GM06990 (cell line): ENCODE results near the gene ZNF804A.

ENCODE experiments used
- DNase-seq: peaks from one replicate; pipeline ENCODE4 v3.0.0-alpha.2; 2011; ENCODE audit not compliant: insufficient read length; ENCODE audit errors: extremely low read depth
- H3K27me3 ChIP-seq: replicated peaks from 2 replicates; pipeline ENCODE4 v1.6.0; 2011; ENCODE audit warnings: low read length; ENCODE audit not compliant: control insufficient read depth, insufficient read depth
- H3K36me3 ChIP-seq: 2 replicates; pipeline ENCODE4 v1.5.1; 2011; ENCODE audit warnings: low read length; ENCODE audit not compliant: control insufficient read depth, insufficient read depth
- H3K4me3 ChIP-seq: replicated peaks from 2 replicates; pipeline ENCODE4 v1.5.1; 2011; ENCODE audit warnings: low read depth, mild to moderate bottlenecking, control low read depth, low read length
- TF ChIP-seq, protein P1 (sequence below): IDR thresholded peaks from 2 replicates; pipeline ENCODE4 v1.5.1; 2011; ENCODE audit warnings: low read length, control low read depth, mild to moderate bottlenecking, inconsistent platforms; ENCODE audit not compliant: insufficient read depth, poor library complexity, severe bottlenecking

ZNF804A gene

DNA sequence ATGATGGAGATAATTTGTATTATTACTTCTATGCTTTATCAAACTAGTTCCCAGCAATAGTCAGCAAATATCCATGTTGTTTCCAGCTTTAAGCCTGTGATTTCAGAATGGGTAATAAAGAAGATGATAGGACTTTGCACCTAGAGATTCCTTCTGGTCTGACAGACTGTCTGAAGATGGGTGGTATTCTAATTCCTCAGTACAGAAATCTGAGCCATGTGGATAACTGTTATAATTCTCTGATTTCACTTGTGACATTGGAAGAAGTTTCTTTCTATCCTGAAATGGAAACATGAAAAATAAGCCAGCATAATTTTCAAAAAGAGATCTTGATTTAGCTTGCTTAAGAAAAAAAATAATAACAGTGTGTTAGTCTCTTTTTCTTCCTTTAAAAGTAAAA is 130.1 kb downstream of the ZNF804A start:
- H3K4me3 ChIP-seq, result no peak overlapping the region
- no peaks in the 10 kb centered on the region for H3K27me3 ChIP-seq
- H3K36me3 ChIP-seq, result no peaks in the 10 kb centered on the region
- DNase-seq, result no peak
- TF ChIP-seq, protein P1, sequence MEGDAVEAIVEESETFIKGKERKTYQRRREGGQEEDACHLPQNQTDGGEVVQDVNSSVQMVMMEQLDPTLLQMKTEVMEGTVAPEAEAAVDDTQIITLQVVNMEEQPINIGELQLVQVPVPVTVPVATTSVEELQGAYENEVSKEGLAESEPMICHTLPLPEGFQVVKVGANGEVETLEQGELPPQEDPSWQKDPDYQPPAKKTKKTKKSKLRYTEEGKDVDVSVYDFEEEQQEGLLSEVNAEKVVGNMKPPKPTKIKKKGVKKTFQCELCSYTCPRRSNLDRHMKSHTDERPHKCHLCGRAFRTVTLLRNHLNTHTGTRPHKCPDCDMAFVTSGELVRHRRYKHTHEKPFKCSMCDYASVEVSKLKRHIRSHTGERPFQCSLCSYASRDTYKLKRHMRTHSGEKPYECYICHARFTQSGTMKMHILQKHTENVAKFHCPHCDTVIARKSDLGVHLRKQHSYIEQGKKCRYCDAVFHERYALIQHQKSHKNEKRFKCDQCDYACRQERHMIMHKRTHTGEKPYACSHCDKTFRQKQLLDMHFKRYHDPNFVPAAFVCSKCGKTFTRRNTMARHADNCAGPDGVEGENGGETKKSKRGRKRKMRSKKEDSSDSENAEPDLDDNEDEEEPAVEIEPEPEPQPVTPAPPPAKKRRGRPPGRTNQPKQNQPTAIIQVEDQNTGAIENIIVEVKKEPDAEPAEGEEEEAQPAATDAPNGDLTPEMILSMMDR, result no peak

- Histone ChIP-seq H3K27me3 (no peaks in the 10 kb centered on the region), H3K36me3 (no peaks in the 10 kb centered on the region), H3K4me3 (no peak overlapping the region)
- no peak for DNase-seq
- TF ChIP-seq, protein P1, result no peak
Observed at GRCh38 chr2:184729581-184729980, 131.3 kb downstream of the ZNF804A start.

DNA sequence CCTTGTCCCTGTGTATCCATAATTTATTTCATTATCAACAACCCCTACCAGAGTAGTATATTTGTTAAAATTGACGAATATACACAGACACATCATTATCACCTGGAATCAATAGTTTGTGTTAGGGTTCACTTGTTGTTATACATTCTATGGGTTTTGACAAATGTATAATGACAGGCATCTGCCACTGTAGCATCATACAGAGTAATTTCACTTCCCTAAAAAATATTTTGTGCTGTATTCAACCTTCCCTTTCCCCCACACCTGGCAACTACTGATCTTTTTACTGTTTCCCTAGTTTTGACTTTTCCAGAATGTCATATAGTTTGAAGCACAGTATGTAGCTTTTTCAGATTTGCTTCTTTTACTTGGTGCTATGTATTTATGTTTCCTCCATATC is 132.0 kb downstream of the ZNF804A start:
- no peak overlapping the region for H3K4me3 ChIP-seq
- no peaks in the 10 kb centered on the region for H3K27me3 ChIP-seq
- TF ChIP-seq, protein P1, result no peak
- no peak for DNase-seq
- no peaks in the 10 kb centered on the region for H3K36me3 ChIP-seq

DNA sequence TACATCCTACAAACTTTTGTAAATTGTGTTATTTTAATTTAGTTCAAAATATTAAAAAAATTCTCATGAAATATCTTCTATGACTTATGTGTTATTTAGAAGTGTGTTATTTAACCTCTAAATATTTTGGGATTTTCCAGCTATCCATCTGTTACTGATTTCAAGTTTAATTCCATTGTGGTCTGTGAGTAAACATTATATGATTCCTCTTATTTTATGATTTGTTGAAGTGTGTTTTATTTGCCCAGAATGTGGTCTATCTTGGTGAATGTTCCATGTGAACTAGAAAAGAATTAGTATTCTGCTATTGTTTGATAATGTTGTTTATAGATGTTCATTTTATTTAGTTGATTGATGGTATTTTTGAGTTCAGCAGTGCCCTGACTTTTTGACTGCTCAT is 136.0 kb downstream of the ZNF804A start:
- Histone ChIP-seq H3K4me3 (no peak overlapping the region), H3K36me3 (no peaks in the 10 kb centered on the region), H3K27me3 (no peaks in the 10 kb centered on the region)
- TF ChIP-seq, protein P1, result no peak
- no peak for DNase-seq

DNA sequence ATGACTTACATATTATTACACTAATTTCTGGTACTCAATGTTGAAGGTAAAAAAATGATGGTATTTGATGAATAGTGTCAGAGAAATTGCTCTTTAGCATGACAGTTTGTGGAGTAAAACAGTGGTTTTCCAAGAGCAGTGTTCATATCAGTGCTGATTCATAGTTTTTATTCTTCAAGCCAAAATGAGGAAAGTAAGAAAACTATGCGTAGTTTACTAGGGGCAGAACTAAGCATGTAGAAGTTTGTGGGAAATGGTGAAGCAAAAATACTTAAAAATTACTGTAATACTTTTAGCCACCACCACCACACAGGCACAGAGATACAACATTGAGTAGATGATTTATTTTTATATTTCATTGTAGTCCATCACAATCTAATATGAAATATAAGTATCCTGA is 137.3 kb downstream of the ZNF804A start:
- Histone ChIP-seq H3K27me3 (no peaks in the 10 kb centered on the region), H3K4me3 (no peak overlapping the region), H3K36me3 (no peaks in the 10 kb centered on the region)
- TF ChIP-seq, protein P1, result no peak
- DNase-seq, result no peak

DNA sequence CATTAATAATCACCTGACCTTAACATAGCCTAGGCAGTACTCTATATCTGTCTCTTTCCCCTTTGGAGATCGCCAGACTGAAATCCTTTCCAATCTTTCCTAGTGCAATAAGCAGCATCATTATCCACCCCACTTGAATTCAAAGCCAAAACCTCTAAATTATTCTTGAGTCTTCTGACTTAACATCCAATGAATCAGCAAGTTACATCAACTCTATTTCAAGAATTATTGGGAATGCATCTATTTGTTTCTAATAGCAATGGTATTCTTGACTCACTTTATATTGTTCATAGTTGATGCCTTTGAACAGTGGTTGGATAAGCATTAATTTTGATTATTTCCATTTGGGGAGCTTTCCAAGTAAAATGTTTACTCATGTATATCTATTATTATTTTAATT is 144.8 kb downstream of the ZNF804A start:
- TF ChIP-seq, protein P1, result no peak
- H3K27me3 ChIP-seq, result no peaks in the 10 kb centered on the region
- DNase-seq, result no peak
- H3K4me3 ChIP-seq, result no peak overlapping the region
- no peaks in the 10 kb centered on the region for H3K36me3 ChIP-seq
